Astrocyte (in vitro differentiated cells and primary cell): ENCODE data around the gene HMCN2. TPM values are rescaled to one million over a fixed set of nuclear protein-coding genes. Genes with fewer than 3 reads are reported as not detected.

Source experiments
- DNase-seq: peaks from one replicate; pipeline ENCODE4 v3.0.0-alpha.2; 2010; ENCODE audit warnings: low read depth
- FAIRE-seq: peaks from 2 replicates; lab custom pipeline; 2011; peaks lifted over from hg19 to GRCh38; lab: Jason Lieb, UNC
- H2AFZ ChIP-seq: 2 replicates; pipeline ENCODE4 v1.6.0; 2012; ENCODE audit warnings: low read depth, low read length, inconsistent platforms
- H3K27ac ChIP-seq: 2 replicates; pipeline ENCODE4 v1.5.1; 2011; ENCODE audit warnings: low read depth, low read length, inconsistent platforms
- H3K27me3 ChIP-seq: 2 replicates; pipeline ENCODE4 v1.6.0; 2011; ENCODE audit warnings: low read length, inconsistent platforms; ENCODE audit not compliant: insufficient read depth
- H3K36me3 ChIP-seq: 2 replicates; pipeline ENCODE4 v1.5.1; 2011; ENCODE audit warnings: low read length, inconsistent platforms; ENCODE audit not compliant: insufficient read depth
- H3K4me1 ChIP-seq: 2 replicates; pipeline ENCODE4 v1.5.1; 2011; ENCODE audit warnings: low read length, inconsistent platforms; ENCODE audit not compliant: insufficient read depth
- H3K4me2 ChIP-seq: 2 replicates; pipeline ENCODE4 v1.6.0; 2012; ENCODE audit warnings: low read length, inconsistent platforms
- H3K4me3 ChIP-seq: 2 replicates; pipeline ENCODE4 v1.5.1; 2011; ENCODE audit warnings: low read depth, mild to moderate bottlenecking, low read length, inconsistent platforms; ENCODE audit not compliant: insufficient read depth
- H3K79me2 ChIP-seq: 2 replicates; pipeline ENCODE4 v1.6.0; 2012; ENCODE audit warnings: mild to moderate bottlenecking, low read length, inconsistent platforms; ENCODE audit not compliant: insufficient read depth
- H3K9ac ChIP-seq: 2 replicates; pipeline ENCODE4 v1.6.0; 2012; ENCODE audit warnings: mild to moderate bottlenecking, low read length, inconsistent platforms
- H3K9me3 ChIP-seq: 2 replicates; pipeline ENCODE4 v1.5.1; 2012; ENCODE audit warnings: low read depth, mild to moderate bottlenecking, low read length, inconsistent platforms; ENCODE audit not compliant: insufficient read depth
- H4K20me1 ChIP-seq: 2 replicates; pipeline ENCODE4 v1.6.0; 2012; ENCODE audit warnings: low read length, inconsistent platforms; ENCODE audit not compliant: insufficient read depth
- H3K27ac Mint-ChIP-seq: one replicate; pipeline ENCODE4 v1.8.0; 2021; ENCODE audit warnings: mild to moderate bottlenecking, mixed read lengths; ENCODE audit not compliant: unreplicated experiment
- H3K27me3 Mint-ChIP-seq: one replicate; pipeline ENCODE4 v1.8.0; 2021; ENCODE audit warnings: low read depth, mixed read lengths; ENCODE audit not compliant: unreplicated experiment
- H3K36me3 Mint-ChIP-seq: one replicate; pipeline ENCODE4 v1.8.0; 2021; ENCODE audit warnings: low read depth, mixed read lengths; ENCODE audit not compliant: unreplicated experiment
- H3K4me1 Mint-ChIP-seq: one replicate; pipeline ENCODE4 v1.8.0; 2021; ENCODE audit warnings: low read depth, mixed read lengths; ENCODE audit not compliant: unreplicated experiment
- H3K4me3 Mint-ChIP-seq: one replicate; pipeline ENCODE4 v1.8.0; 2021; ENCODE audit warnings: mild to moderate bottlenecking, moderate library complexity, mixed read lengths; ENCODE audit not compliant: unreplicated experiment
- H3K9me3 Mint-ChIP-seq: one replicate; pipeline ENCODE4 v1.8.0; 2021; ENCODE audit warnings: mild to moderate bottlenecking, mixed read lengths; ENCODE audit not compliant: unreplicated experiment
- EZH2 ChIP-seq: IDR thresholded peaks from 2 replicates; pipeline ENCODE4 v1.6.1; 2012; ENCODE audit warnings: mild to moderate bottlenecking, low read length, inconsistent platforms; ENCODE audit not compliant: insufficient read depth
- total RNA-seq: library from RNA; stranded (reverse); gene quantifications from 2 replicates; pipeline ENCODE4 v1.2.1, GENCODE V29; 2021
- TF ChIP-seq, protein P1 (sequence below): IDR thresholded peaks from 2 replicates; pipeline ENCODE4 v1.5.1; 2011; ENCODE audit warnings: low read depth, mild to moderate bottlenecking, inconsistent platforms, low read length, moderate library complexity; ENCODE audit not compliant: insufficient read depth

HMCN2 gene
- total RNA-seq, 1 donor from 2014 or later, result 1.6 TPM

DNA sequence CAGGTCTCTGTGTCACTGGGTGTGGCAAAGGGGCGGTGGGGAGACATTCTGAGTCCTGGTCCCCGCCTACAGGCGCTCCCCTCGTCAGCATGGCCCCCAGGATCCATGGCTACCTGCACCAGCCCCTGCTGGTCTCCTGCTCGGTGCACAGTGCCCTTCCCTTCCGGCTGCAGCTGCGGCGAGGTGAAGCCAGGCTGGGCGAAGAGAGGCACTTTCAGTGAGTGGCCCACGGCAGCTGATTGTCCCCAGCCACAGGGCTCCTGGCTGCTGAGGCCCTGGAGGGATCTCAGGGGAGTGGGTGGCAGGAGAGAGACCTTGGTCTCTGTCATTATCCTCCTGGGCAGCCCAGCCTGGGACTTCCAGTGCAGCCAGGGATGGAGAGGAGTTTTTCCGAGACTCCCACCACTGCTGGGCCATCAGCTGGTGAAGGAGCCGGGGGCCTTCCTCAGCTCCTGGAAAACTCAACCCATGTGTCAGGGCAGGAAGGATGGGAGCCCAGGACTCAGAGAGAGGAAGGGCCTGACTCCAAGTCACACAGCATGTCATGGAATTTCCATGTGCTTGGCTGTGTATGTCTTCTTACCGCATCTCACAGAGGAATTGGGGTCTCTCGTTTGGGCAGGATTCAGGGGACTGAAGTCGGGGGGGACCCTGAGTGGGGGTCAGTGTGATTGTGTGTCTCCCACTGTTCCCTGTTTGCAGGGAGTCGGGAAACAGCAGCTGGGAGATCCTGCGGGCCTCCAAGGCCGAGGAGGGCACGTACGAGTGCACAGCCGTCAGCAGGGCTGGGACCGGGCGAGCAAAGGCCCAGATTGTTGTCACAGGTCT lies 37.4 kb downstream of the HMCN2 start:
- Mint-ChIP-seq H3K36me3 (no peaks in the 10 kb centered on the region), H3K9me3 (peaks cover 4% of the 10 kb centered on the region), H3K4me3 (no peak overlapping the region), H3K4me1 (peaks cover 24% of the 10 kb centered on the region), H3K27me3 (peaks cover 28% of the 10 kb centered on the region), H3K27ac (no peak overlapping the region)
- TF ChIP-seq, protein P1, sequence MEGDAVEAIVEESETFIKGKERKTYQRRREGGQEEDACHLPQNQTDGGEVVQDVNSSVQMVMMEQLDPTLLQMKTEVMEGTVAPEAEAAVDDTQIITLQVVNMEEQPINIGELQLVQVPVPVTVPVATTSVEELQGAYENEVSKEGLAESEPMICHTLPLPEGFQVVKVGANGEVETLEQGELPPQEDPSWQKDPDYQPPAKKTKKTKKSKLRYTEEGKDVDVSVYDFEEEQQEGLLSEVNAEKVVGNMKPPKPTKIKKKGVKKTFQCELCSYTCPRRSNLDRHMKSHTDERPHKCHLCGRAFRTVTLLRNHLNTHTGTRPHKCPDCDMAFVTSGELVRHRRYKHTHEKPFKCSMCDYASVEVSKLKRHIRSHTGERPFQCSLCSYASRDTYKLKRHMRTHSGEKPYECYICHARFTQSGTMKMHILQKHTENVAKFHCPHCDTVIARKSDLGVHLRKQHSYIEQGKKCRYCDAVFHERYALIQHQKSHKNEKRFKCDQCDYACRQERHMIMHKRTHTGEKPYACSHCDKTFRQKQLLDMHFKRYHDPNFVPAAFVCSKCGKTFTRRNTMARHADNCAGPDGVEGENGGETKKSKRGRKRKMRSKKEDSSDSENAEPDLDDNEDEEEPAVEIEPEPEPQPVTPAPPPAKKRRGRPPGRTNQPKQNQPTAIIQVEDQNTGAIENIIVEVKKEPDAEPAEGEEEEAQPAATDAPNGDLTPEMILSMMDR, result no peak
- TF ChIP-seq EZH2, result no peak
- H3K4me2 ChIP-seq, result no peak overlapping the region
- DNase-seq (no peak), FAIRE-seq (no peak)
- H3K27me3 ChIP-seq, result no peaks in the 10 kb centered on the region
- H2AFZ ChIP-seq, result no peak overlapping the region
- no peak overlapping the region for H3K4me3 ChIP-seq
- no peaks in the 10 kb centered on the region for H4K20me1 ChIP-seq
- no peaks in the 10 kb centered on the region for H3K9me3 ChIP-seq
- no peaks in the 10 kb centered on the region for H3K79me2 ChIP-seq
- H3K9ac ChIP-seq, result no peak overlapping the region
- no peaks in the 10 kb centered on the region for H3K36me3 ChIP-seq
- H3K4me1 ChIP-seq, result peaks cover 2% of the 10 kb centered on the region
- H3K27ac ChIP-seq, result no peak overlapping the region

DNA sequence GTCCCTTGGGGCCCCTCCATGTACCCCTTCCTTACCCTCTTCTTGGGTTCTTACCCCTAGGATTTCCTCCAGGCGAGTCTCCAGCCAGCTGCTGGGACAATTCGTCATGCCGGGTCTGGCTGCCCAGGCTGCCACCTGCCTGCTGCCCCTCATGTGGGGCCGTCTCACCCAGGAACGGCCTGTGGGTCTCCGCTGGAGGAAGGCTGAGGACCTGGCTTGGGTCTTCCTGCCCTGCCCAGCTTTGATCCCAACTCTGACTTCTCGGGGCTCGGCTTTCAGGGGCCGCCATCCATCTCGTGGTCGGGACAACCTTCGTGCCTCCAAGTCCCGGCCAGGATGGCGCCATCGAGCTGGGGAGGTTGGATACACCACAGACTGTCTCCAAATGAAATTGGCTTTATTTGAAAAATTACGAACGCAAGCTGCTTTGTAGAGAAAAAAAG lies 38.1 kb downstream of the HMCN2 start:
- Histone ChIP-seq H3K27me3 (no peaks in the 10 kb centered on the region), H4K20me1 (no peaks in the 10 kb centered on the region), H3K79me2 (no peaks in the 10 kb centered on the region), H3K4me2 (no peak overlapping the region), H3K27ac (no peak overlapping the region), H3K4me3 (no peak overlapping the region), H3K4me1 (peaks cover 2% of the 10 kb centered on the region), H3K9ac (no peak overlapping the region), H3K36me3 (no peaks in the 10 kb centered on the region), H2AFZ (no peak overlapping the region), H3K9me3 (no peaks in the 10 kb centered on the region)
- Mint-ChIP-seq H3K4me1 (peaks cover 24% of the 10 kb centered on the region), H3K36me3 (no peaks in the 10 kb centered on the region), H3K27me3 (peaks cover 27% of the 10 kb centered on the region), H3K4me3 (no peak overlapping the region), H3K9me3 (peaks cover 4% of the 10 kb centered on the region), H3K27ac (no peak overlapping the region)
- TF ChIP-seq, protein P1, result no peak
- TF ChIP-seq EZH2, result no peak
- FAIRE-seq (no peak), DNase-seq (no peak)

DNA sequence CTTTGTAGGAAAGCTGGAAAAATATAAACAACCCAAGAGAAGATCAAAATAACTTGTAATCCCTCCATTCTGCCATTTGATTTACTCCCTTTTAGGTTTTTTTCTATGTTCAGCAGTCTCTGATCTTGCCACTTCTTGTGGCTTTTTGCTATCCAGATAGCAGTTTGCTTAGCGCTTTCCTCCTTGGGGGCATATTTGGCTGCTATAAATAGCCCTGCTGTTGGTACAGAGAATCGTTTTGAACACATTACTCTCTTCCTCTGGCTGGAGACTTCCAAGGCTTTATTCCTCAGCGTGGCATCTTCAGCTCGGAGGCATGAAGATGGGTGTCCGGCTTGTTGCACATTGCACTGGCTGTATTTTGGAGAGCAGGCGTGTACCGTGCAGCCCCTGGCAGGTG lies 38.6 kb downstream of the HMCN2 start:
- Histone ChIP-seq H3K9ac (no peak overlapping the region), H2AFZ (no peak overlapping the region), H3K4me2 (no peak overlapping the region), H3K4me3 (no peak overlapping the region), H3K27me3 (no peaks in the 10 kb centered on the region), H4K20me1 (no peaks in the 10 kb centered on the region), H3K9me3 (no peaks in the 10 kb centered on the region), H3K79me2 (no peaks in the 10 kb centered on the region), H3K36me3 (no peaks in the 10 kb centered on the region), H3K4me1 (peaks cover 2% of the 10 kb centered on the region), H3K27ac (no peak overlapping the region)
- peaks cover 4% of the 10 kb centered on the region for H3K9me3 Mint-ChIP-seq
- H3K27me3 Mint-ChIP-seq, result peaks cover 28% of the 10 kb centered on the region
- FAIRE-seq (no peak), DNase-seq (no peak)
- H3K36me3 Mint-ChIP-seq, result no peaks in the 10 kb centered on the region
- TF ChIP-seq, protein P1, result no peak
- TF ChIP-seq EZH2, result no peak
- H3K27ac Mint-ChIP-seq, result no peak overlapping the region
- no peak overlapping the region for H3K4me3 Mint-ChIP-seq
- peaks cover 24% of the 10 kb centered on the region for H3K4me1 Mint-ChIP-seq
